HG02884 (cell line): ENCODE results near the gene SMAD1.

Experiments
- ATAC-seq: cut with Tn5 transposase; IDR thresholded peaks from one replicate; pipeline ENCODE4 v1.9.1; 2021; ENCODE audit warnings: mild to moderate bottlenecking, moderate library complexity; ENCODE audit not compliant: unreplicated experiment

SMAD1 gene

DNA sequence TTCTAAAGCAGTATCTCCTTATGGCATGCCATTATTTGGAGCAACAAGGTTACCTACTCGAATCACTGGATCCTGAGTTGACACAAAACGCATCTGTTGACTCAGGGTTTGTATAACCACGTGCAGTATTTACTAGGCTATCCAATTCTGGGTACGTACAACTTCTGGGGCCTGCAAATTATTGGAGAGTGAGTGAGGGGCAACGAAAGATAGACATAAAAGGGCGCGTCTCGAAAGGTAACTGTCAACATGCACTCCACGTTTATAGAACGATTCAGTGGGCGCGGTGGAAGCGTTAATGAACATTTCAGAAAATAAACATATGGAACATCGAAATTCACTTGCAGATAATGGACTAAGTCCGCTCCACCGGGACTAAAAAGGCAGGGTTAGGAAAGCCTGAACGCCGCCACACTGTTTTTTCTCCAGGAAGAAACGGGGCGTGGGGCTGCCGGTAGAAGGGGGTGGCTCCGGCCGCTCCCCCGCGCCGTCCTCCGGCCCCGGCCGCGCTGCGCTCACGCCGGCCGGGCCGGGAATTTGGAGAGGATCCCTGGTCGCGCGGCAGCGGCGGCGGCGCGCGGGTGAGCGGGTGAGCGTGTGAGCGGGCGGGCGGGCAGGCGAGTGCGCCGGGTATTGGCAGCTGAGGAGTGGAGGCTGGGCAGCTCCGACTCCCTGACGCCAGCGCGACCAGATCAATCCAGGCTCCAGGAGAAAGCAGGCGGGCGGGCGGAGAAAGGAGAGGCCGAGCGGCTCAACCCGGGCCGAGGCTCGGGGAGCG lies at the start of gene SMAD1:
TSS of gene SMAD1 (plus strand) at position 690 of the 778 bp plus-strand sequence. CDS start 32,761 bp downstream, outside the sequence.
- ATAC-seq, result peak; percentile 42

DNA sequence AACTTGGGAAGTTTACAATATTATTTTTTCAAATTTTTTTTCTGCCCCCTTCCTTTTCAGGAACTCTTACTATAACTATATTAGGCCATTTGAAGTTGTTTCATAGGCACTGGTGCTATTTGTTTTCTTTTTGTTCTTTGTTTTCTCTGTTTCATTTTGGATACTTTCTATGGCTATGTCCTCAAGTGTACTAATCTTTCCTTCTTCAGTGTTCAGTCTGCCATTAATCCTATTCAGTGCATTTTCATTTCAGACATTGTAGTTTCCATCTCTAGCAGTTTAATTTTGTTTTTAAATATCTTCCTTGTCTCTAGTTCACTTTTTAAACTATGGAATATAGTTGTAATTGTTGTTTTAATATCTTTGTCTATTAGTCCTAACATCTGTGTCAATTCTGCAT lies 48.0 kb upstream of the SMAD1 start:
- ATAC-seq, result no peak

DNA sequence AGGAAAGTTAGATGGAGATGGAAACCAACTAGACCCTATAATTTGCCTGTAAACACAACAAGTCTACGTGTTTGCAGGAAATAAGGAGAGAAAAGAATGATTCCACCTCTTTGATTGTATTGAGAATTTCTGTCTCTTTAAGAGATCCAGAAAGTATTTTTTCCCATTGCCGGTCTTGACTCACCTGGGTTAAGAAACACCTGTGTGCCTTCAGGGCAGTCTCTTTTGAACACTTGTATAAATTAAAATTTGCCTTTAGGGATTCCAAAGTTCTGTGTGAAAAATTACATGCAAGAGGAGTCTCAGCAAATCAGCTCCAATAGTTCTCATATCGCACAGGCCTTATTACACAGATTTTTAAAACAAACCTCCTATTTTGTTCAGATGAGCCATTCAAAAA lies 46.0 kb upstream of the SMAD1 start:
- no peak for ATAC-seq

DNA sequence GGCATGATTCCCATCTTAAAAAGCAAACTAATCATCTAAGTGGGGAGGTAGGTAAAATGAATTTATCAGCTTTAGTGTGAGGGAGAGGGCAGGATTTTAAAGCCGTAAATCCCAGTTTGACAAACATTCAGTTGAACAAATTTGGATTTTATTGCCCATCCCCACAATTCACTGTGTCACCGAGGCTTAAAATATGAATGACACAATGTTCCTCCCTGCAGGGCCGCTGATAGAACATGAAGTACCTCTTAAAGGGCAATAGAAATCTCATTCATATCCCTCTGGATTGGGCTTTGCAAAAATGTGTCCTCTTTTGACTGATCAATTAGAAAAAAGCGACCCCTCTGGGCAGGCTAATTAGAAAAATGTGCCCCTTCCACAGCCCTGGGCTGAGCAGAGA lies 45.5 kb upstream of the SMAD1 start:
- no peak for ATAC-seq

DNA sequence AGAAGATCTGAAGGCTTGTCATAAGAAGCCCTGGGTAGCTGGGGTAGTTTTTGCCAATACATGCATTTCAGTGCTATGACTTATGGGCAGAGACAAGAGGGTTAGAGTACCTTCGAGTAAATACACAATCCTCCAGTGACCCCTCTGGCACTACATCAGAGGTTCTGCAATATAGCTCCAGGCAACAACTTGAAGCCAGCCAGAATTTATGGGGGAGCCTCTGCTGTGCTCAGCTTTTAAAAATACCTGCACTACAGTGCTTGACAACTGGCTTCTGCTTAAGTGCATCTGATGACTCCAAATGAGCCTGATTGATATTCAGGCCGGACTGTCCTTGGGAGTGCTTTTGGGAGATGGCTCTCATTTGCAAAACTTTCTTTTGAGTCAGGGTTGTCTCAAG lies 44.9 kb upstream of the SMAD1 start:
- ATAC-seq, result no peak

DNA sequence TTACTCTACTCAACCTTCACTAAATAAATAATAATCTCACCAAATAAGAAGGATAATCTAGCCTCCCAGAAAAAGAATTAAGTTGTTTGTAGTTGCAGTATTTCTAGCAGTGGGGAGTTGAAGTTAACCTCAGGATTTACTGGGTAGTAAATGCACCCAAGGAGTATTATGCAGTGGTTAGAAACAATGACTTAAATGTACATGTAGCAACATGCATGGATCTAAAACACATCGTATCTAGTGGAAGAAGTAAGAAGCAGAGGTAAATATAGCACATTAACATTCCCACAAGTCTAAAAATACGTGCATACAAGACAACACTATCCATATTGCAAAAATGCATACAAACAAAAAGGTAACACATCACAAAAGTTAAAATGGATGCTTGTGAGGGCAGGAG lies 44.2 kb upstream of the SMAD1 start:
- no peak for ATAC-seq

DNA sequence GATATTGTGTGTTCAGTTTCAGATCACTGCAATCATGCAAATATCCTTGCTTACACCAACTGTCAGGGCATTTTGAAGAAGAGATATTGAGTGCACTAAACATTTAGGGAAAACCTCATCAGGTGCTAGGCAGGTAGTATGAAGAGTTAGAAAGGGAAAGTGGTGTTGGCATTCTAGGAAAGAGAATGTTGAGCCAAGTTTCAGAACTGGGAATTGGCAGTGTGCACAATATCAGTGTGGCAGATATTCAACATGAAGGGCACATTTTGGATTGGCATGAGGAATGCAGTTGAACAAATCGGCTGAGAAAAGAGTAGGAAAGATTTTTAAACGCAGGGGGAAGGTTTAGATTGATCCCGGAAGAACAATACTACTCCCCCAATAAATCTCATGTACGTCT lies 43.4 kb upstream of the SMAD1 start:
- no peak for ATAC-seq

DNA sequence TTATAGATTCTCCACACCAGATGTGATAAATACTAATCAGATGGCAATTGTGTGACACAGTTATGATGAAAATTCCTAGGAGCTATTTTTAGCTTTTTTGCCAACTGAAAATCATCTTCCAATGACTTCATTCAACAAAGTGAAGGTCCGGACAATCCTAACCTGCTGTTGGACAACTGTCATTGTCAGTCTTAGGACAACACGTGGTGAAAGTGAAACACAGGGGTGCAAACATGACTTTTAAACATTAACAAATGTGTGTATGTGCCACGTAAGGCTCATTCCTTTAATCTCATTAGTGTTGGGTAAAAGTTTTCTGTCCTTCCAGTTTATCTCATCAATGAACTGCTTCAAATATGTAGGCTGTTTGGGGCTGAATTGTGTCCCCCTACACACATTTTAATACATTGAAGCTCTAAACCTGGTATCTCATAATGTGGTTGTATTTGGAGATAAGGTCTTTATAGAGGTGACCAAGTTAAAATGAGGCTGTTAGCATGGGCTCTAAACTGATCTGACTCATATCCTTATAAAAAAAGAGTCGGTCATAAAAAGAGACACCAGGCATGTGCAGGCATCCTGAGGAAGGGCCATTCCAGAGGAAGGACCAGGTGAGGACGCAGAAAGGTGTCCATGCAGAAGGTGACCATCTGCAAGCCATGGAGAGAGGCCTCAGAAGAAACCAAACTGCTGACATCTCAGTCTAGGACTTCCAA lies 41.2 kb upstream of the SMAD1 start:
- no peak for ATAC-seq

DNA sequence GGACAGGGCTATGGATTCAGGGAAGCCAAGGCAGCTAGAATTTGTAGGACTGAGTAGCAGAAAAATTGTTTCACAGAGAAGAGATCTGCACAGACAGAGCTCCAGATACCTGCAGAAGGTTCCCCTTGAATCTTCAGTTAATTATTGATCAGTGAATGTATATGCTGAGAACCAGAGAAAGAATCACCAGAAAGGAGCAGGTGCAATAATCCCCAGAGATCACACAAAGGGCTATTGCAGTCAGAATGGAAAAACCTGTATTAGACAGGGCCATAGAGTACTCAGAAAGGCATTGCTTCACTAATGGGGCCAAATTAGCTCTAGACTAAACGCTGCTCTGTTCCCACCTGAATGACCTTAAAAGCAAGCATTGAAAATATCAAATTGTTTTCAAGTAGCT lies 35.5 kb upstream of the SMAD1 start:
- no peak for ATAC-seq

DNA sequence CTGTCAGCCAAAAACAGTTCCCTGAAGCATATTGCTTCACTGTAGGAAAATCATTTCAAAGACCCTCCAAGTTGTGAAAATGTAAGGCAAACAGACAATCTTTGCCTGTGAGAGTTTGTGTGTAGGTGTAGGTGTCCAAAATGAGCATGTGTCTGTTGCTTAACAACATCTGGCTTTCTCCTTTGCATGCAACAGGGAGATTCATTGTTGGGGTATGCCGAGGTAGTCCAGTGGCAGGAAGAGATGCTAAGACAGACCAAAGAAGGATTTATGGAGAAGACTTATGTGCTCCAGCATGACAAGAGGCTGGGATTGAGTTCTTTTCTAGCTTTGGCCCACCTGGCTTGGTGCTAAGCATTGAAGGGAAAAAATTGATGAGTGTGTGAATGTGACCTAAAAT lies 29.8 kb upstream of the SMAD1 start:
- no peak for ATAC-seq

DNA sequence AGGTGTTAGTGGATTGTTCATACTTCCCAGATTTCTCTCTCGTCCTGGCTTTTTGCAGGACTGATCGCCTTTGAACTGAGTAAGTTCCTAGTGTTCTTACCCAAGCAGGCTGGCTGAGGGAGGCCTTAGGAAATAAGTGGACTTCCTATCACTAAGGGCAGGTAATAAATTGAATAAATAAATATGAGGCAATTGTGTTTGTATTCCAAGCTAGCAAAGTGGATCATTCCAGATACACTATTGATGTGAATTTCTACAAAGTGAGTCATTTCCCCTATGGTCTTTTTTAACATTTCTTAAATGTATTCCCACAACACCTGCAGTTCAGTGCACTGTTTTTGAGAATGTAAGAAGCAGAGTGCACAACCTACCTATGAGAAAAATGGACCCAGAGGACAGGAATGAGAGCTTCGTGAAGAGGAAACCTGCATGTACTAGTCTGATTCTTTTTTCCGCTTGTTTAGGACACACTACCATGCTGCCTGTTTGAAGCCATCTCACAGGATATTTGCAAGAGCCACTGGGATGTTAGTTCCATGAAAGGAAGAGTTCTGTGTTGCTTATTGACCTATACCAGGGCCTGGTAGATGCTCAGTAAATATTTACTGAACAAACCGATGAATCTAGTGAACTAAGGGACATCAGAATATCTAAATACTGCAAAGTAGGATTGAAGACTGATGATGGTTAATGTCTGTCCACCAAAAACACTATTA lies 29.0 kb upstream of the SMAD1 start:
- no peak for ATAC-seq

DNA sequence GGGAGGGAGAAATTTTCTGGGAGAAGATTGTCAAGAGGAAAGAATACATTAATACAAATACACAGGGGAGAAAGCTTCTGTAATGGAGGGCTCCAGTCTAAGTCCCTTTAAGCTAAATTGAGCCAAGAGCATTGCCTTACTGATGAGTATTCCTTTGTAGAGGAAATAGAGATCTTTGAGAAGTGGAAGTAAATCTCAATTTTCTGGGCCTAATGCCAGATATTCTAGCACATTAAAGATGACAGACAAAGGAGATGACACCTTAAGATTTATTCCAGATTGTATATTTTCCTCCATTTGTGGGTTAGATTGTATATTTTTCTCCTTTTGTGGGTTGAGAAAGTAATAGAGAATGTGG lies 28.5 kb upstream of the SMAD1 start:
- no peak for ATAC-seq

DNA sequence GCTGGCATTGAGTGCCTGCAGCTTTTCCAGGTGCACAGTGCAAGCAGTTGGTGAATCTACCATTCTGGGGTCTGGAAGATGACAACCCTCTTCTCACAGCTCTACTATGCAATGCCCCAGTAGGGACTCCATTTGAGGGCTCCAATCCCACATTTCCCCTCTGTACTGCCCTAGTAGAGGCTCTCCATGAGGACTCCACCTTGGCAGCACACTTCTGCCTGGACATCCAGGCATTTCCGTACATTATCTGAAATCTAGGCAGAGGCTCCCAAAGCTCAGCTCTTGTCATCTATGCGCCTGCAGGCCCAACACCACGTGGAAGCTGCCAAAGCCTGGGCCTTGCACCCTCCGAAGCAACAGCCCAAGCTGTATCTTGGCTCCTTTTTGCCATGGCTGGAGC lies 8.4 kb upstream of the SMAD1 start:
- ATAC-seq, result no peak

DNA sequence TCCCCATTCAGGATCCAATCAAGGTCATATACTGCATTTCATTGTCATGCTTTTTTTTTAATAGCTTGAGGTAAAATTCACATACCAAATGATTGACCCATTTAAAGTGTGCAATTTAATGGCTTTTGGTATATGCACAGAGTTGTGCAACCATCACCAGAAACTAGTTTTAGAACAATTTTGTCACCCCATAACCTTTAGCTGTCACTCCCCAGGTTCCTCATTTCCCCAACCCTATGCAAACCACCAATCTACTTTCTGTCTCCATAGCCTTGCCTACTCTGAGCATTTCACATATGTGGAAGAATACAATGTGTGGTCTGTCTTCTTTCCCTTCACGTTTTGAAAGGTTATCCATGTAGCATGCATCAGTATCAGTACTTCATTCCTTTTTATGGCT lies 1.4 kb upstream of the SMAD1 start:
- ATAC-seq, result peak; percentile 19

DNA sequence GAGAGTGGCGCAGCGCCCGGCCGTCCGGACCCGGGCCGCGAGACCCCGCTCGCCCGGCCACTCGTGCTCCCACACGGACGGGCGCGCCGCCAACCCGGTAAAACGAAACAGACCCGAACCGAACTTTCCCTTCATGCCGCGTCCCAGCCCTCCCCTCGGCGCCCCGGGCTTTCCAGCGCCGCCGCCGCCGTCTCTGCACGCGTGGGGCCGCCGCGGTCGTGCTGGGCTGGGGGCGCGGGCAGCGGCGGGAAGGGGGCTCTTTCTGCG lies 222 bp downstream of the SMAD1 start:
- no peak for ATAC-seq

DNA sequence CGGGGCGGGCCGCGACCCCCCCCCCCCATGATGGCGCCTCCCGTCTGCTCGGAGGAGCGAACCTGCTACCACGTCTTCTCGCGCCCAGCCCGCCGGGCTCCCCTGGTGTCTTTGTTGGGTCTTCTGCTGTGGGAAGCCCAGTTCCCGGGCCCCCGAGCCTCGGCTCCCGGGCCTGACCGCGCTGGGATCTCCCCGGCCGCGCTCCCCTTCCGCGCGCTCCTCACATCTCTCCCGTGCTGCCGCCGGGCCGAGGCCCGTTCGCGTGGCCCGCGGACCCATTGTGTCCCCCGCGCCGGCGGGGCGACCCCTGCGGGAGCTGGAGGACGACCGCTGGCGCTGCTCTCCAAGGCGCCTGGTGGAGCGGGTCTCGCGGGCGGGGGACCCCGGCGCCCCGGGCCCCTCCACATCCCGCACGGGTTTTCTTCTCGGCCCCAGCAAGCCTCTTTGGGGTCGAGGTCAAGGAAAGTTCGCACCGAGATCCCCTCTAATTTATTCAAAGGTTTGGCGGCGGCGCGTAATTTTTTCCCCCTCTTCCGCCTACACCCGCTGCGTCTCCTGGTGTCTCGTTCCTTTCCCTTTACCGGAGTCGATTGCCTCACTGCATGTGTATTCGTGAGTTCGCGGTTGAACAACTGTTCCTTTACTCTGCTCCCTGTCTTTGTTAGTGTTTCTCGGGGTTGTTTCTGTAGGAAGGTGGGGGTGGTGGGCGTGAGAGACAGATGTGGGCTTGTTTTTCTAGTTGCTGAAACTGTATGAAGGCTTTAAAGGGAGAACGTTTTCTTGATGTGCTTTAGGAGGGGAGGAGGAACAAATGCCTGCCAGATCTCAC lies 770 bp downstream of the SMAD1 start:
- peak; percentile 39 for ATAC-seq

DNA sequence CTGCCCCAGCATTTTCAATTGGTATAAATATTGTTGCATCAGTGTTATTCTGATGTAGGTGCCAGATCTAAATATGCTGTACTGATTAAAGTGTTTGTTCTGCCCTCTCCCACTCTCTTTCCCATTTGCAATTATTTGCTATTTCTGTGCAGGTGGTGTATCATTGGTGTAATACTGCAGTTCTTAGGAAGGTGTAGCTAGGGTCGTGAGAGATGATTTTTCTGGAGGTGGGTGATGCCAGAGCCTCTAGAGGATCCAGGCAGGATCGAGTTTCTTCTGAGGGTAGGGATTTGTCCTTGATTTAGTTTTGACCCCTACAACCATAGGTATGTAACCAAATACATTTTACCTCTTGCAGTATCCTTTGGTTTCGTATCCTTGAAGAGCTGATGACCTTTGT lies 1.9 kb downstream of the SMAD1 start:
- no peak for ATAC-seq

DNA sequence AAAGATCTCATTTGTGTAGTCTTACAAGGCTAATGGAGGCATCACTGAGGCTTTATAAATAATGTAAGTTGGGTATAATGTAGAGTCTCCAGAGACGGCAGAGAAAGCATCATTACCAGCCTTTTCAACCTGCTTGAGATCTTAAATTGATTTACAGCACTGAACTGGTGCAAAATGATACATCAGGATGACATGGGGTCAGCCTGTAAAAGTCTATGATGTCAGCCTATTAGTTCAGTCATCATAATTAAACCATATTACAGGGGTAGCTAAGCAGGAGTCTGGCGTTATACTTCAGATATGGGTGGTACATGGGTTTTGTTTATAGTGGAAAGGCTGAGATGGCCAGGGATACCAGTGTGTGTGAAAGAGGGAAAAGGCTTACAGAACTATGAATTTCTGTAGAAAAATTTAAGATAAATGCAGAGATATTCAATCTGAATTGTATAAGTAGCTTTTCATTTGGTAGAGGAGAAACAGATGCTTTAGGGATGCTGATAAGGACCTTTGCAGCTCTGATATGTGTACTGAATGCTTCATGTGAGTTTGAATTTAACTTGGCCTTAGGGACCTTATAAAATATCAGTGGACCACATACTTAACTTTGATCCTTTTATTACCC lies 2.7 kb downstream of the SMAD1 start:
- ATAC-seq, result no peak

DNA sequence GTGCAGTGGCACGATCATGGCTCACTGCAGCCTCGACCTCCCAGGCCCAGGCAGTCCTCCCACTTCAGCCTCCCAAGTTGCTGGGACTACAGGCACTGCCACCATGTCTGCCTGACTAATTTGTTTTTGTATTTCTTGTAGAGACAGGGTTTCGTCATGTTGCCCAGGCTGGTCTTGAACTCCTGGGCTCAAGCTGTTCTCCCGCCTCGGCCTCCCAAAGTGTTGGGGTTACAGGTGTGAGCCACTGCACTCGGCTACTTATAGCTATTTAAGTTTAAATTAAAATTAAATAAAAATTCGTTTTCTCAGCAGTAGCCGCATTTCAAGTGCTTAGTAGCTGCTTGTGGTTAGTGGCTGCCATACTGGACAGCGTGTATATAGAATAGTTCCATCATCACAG lies 3.5 kb downstream of the SMAD1 start:
- ATAC-seq, result no peak

DNA sequence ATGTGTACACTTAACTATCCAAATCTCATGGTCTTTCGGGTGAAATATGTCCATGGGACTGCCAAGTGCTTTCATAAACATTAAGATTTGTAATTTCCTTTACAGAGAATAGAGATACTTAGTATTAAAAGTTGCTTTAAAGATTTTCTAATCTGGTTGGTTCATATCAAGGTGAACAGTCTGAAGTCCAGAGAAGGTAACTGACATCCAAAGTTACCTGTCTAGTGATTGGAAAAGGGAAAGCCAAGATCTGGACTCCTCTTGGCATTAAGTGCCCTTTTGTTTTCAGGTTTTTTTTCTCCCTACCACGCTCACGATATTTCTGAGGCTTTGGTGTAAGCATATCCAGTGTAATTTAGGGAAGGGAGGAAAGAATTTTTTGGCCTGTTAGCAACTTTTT lies 5.0 kb downstream of the SMAD1 start:
- ATAC-seq, result no peak

DNA sequence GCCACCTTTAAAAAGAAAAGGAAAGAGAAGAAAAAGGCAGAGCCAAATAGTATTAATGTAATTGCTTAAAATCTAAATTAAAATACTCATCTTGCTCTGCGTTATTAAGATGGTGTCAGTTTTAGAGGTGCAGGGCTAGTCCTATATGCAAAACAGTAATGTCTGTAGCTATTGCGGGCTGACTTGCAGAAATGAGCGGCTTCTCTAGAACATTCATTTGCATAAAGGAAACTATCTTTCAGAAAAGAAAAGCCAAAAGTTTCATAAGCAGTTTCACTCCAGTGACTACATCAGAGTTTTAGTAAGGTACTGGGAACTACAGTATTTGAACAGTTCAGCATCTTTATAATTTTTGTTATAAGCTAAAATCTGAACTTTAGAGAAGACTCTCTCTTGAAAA lies 6.0 kb downstream of the SMAD1 start:
- peak; percentile 92 for ATAC-seq
